Measurements from ENCODE around the gene ALPI.

ALPI gene

GRCh38 chr2:232485757-232486557 is 30.0 kb downstream of the ALPI start:
- no peak for DNase-seq (ENCODE audit: low spot score)

GRCh38 chr2:232486558-232487384 is 30.8 kb downstream of the ALPI start:
- DNase-seq (ENCODE audit: low spot score), result no peak

GRCh38 chr2:232487385-232488096 is 31.6 kb downstream of the ALPI start, which contains the start of gene ECEL1:
Gene ECEL1, minus strand, starts transcription at chr2:232487834. Its CDS starts 1,181 bp downstream, at chr2:232486653.
- DNase-seq (ENCODE audit: low spot score), result no peak

GRCh38 chr2:232488097-232488711 is 32.3 kb downstream of the ALPI start:
- no peak for DNase-seq (ENCODE audit: low spot score)

GRCh38 chr2:232488721-232489300 is 32.9 kb downstream of the ALPI start:
- no peak for DNase-seq (ENCODE audit: low spot score)

- DNase-seq (ENCODE audit: low spot score), result no peak
Observed at GRCh38 chr2:232489516-232490220, 33.7 kb downstream of the ALPI start.

GRCh38 chr2:232490221-232491138 is 34.5 kb downstream of the ALPI start:
- DNase-seq (ENCODE audit: low spot score), result no peak

- DNase-seq (ENCODE audit: low spot score), result no peak
Observed at GRCh38 chr2:232491139-232491780, 35.3 kb downstream of the ALPI start.

- no peak for DNase-seq (ENCODE audit: low spot score)
Observed at GRCh38 chr2:232492236-232492848, 36.4 kb downstream of the ALPI start.

- no peak for DNase-seq (ENCODE audit: low spot score)
Observed at GRCh38 chr2:232492963-232493700, 37.2 kb downstream of the ALPI start.

- DNase-seq (ENCODE audit: low spot score), result no peak
Observed at GRCh38 chr2:232493701-232494474, 37.9 kb downstream of the ALPI start.

GRCh38 chr2:232494542-232494941 is 38.6 kb downstream of the ALPI start:
- DNase-seq (ENCODE audit: low spot score), result no peak

- no peak for DNase-seq (ENCODE audit: low spot score)
Observed at GRCh38 chr2:232495292-232495691, 39.3 kb downstream of the ALPI start.

GRCh38 chr2:232496501-232497270 is 40.7 kb downstream of the ALPI start:
- no peak for DNase-seq (ENCODE audit: low spot score)

- no peak for DNase-seq (ENCODE audit: low spot score)
Observed at GRCh38 chr2:232497348-232497747, 41.4 kb downstream of the ALPI start.

GRCh38 chr2:232498452-232498851 is 42.5 kb downstream of the ALPI start:
- DNase-seq (ENCODE audit: low spot score), result no peak

- DNase-seq (ENCODE audit: low spot score), result no peak
Observed at GRCh38 chr2:232501331-232501771, 45.4 kb downstream of the ALPI start.
